Activated CD4-positive, alpha-beta memory T cell treated with anti-CD3 and anti-CD28 coated beads for 36 hours (primary cell): ENCODE measurements around the gene ANKS6. TPM values are rescaled to one million over a fixed set of nuclear protein-coding genes. Genes with fewer than 3 reads are reported as not detected.

Source experiments
- CTCF ChIA-PET: fragments of 350-600 bp; sonication (Branson Sonifier 250); formaldehyde crosslinking; loops from one replicate; lab custom pipeline; 2021; ENCODE audit warnings: antibody characterized with exemption, inconsistent platforms; lab: Charles Lee
- POLR2A ChIA-PET: fragments of 350-600 bp; sonication (Branson Sonifier 250); formaldehyde crosslinking; loops from one replicate; lab custom pipeline; 2021; ENCODE audit warnings: antibody characterized with exemption; lab: Charles Lee
- DNase-seq: peaks from one replicate; pipeline ENCODE4 v3.0.0-alpha.2; 2020
- H3K27ac Mint-ChIP-seq: one replicate; pipeline ENCODE4 v1.8.0; 2021; ENCODE audit warnings: mixed read lengths
- H3K27me3 Mint-ChIP-seq: one replicate; pipeline ENCODE4 v1.8.0; 2021; ENCODE audit warnings: mixed read lengths
- H3K36me3 Mint-ChIP-seq: one replicate; pipeline ENCODE4 v1.8.0; 2021; ENCODE audit warnings: mixed read lengths
- H3K4me1 Mint-ChIP-seq: one replicate; pipeline ENCODE4 v1.8.0; 2021; ENCODE audit warnings: low read depth, mixed read lengths
- H3K4me3 Mint-ChIP-seq: one replicate; pipeline ENCODE4 v1.8.0; 2021; ENCODE audit warnings: mild to moderate bottlenecking, mixed read lengths
- H3K9me3 Mint-ChIP-seq: one replicate; pipeline ENCODE4 v1.8.0; 2021; ENCODE audit warnings: mixed read lengths
- intact Hi-C: fragments of 100-400 bp; cut with micrococcal nuclease; formaldehyde crosslinking; loops from one replicate; pipeline ENCODE4 v1.15.1; 2023
- total RNA-seq, 2 experiments: library from RNA; stranded (reverse); gene quantifications; one replicate each; pipeline ENCODE4 v1.2.3, GENCODE V29; 2021

The ANKS6 gene
- total RNA-seq, 2 experiments from 2014 or later = 13.0 to 16.0 TPM

DNA sequence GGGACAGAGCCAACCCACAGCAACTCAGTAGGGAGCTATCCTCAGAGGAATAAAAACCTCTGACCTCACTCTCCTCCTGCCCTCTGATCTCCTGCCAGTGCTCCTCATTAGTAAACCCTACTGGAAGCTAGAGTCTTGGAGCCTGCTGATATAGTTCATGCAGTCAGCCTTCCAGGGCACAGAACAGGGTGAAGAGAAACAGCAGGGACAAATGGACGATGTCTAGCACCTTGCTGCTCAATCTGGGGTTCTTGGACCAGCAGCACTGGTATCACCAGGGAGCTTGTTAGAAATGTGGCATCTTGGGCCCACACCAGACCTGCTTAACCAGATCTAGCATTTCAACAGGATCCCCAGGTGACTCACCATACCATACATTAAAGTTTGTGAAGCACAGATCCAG, 5.6 kb upstream of the ANKS6 start:
- DNase-seq = no peak
- intact Hi-C loops = loop anchor here (10.0 kb wide), 1 partner anchor 303 kb away; the partner anchor contains the start of gene TGFBR1
- Mint-ChIP-seq H3K4me1 (peaks cover 6% of the 10 kb centered on the region), H3K4me3 (no peak overlapping the region), H3K27me3 (peaks cover 7% of the 10 kb centered on the region), H3K9me3 (peaks cover 15% of the 10 kb centered on the region), H3K27ac (no peak overlapping the region), H3K36me3 (peaks cover 3% of the 10 kb centered on the region)
- ChIA-PET POLR2A (interaction anchor here (0.6 to 0.9 kb wide), 3 partner anchors 9 to 770 kb away, joined by 3 to 4 read pairs (median 3); no protein-coding TSS in a partner anchor), CTCF (interaction anchor here (0.6 to 2.4 kb wide), 4 partner anchors 10 to 383 kb away, joined by 3 to 14 read pairs (median 3); no protein-coding TSS in a partner anchor)

DNA sequence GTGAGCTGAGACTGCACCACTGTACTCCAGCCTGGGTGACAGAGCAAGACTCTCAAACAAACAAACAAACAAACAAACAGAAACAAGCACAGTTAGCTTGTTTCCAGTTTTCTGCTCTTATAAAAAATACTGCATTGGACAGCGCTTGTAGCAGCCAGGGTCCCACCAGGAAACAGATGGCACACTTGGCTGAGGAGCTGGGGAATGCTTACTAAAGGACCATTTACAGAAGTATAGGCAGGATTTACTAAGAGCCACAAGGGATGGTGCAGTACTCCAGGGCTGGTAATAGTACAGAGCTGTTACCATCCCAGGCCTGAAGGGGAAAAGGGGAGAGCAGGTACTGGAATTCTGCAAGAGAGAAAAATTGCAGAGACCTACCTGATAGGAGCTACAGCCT, 5.2 kb upstream of the ANKS6 start:
- H3K27me3 Mint-ChIP-seq = peaks cover 7% of the 10 kb centered on the region
- H3K36me3 Mint-ChIP-seq = peaks cover 3% of the 10 kb centered on the region
- no peak overlapping the region for H3K4me3 Mint-ChIP-seq
- H3K4me1 Mint-ChIP-seq = peaks cover 4% of the 10 kb centered on the region
- POLR2A ChIA-PET = interaction anchor here (0.6 kb wide), 2 partner anchors 334 to 769 kb away, joined by 3 to 4 read pairs; no protein-coding TSS in a partner anchor
- no peak overlapping the region for H3K27ac Mint-ChIP-seq
- H3K9me3 Mint-ChIP-seq = peaks cover 15% of the 10 kb centered on the region
- intact Hi-C loops = loop anchor here (10.0 kb wide), 1 partner anchor 303 kb away; the partner anchor contains the start of gene TGFBR1
- no peak for DNase-seq
- CTCF ChIA-PET = interaction anchor here (0.6 to 2.4 kb wide), 4 partner anchors 10 to 384 kb away, joined by 3 to 14 read pairs (median 3); no protein-coding TSS in a partner anchor

DNA sequence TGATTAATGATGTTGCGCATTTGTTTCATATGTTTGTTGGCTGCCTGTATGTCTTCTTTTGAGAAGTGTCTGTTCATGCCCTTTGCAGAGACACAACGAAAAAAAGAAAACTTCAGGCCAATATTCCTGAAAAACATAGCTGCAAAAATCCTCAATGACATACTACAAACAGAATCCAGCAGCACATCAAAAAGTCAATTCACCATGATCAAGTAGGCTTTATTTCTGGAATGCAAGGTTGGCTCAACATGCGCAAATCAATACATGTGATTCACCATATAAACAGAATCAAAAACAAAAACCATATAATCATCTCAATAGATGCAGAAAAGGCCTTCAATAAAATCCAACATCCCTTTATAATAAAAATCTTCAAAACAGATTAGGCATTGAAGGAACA, 1.9 kb upstream of the ANKS6 start:
- Mint-ChIP-seq H3K9me3 (peaks cover 15% of the 10 kb centered on the region), H3K4me1 (peaks cover 21% of the 10 kb centered on the region), H3K27ac (no peak overlapping the region), H3K36me3 (peaks cover 3% of the 10 kb centered on the region), H3K27me3 (peaks cover 5% of the 10 kb centered on the region), H3K4me3 (no peak overlapping the region)
- DNase-seq = no peak
- intact Hi-C loops = loop anchor here (10.0 kb wide), 2 partner anchors 723 to 873 kb away; partner anchors contain the start of gene TRMO
- ChIA-PET CTCF (interaction anchor here (0.9 to 1.2 kb wide), 2 partner anchors 9 to 22 kb away, joined by 3 to 4 read pairs; partner anchors contain the start of gene GALNT12), POLR2A (no interaction called here)

DNA sequence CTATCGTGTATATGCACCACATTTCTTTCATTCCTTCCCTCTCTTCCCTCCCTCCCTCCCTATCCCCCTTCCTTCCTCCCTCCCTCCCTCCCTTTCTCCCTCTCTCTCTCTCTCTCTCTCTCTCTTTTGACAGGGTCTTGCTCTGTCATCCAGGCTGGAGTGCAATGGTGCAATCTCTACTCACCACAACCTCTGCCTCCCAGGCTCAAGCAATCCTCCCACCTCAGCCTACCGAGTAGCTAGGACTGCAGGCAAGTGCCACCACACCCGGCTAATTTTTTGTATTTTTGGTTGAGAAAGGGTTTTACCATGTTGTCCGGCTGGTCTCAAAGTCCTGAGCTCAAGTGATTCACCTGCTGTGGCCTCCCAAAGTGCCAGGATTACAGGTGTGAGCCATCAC, 1.1 kb upstream of the ANKS6 start:
- ChIA-PET POLR2A (interaction anchor here (1.8 kb wide), 1 partner anchor 11 kb away, joined by 8 read pairs; no protein-coding TSS in a partner anchor), CTCF (interaction anchor here (0.7 to 1.7 kb wide), 2 partner anchors 11 to 201 kb away, joined by 3 to 8 read pairs; partner anchors contain the start of gene GALNT12)
- Mint-ChIP-seq H3K9me3 (peaks cover 15% of the 10 kb centered on the region), H3K27me3 (peaks cover 4% of the 10 kb centered on the region), H3K4me3 (no peak overlapping the region), H3K36me3 (peaks cover 3% of the 10 kb centered on the region), H3K27ac (no peak overlapping the region), H3K4me1 (peaks cover 21% of the 10 kb centered on the region)
- DNase-seq = no peak
- intact Hi-C loops = loop anchor here (10.0 kb wide), 2 partner anchors 723 to 873 kb away; partner anchors contain the start of gene TRMO

DNA sequence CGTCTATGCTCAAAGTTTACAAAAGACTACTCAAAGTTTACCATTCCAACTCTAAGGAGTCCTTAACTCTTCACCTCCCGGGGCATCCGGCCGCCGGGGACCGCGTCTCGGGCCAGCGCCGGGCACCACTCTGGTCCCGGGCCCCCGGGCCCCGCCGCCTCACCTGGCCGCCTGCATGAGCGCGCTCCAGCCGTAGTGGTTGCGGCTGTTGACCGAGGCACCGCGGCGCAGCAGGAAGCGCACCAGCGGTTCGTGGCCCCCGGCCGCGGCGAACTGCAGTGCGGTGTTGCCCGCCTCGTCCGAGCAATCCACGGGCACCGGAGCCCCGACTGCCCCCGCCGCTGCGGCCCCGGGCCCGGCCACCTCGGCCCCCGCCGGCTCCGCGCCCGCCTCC, 388 bp downstream of the ANKS6 start:
- ChIA-PET POLR2A (no interaction called here), CTCF (interaction anchor here (1.7 kb wide), 1 partner anchor 12 kb away, joined by 8 read pairs; the partner anchor contains the start of gene GALNT12)
- DNase-seq = peak; percentile 37
- intact Hi-C loops = loop anchor here (1.0 to 10.0 kb wide), 4 partner anchors 10 to 871 kb away; partner anchors contain the start of genes TBC1D2 and TRMO
- Mint-ChIP-seq H3K36me3 (peaks cover 5% of the 10 kb centered on the region), H3K27me3 (no peaks in the 10 kb centered on the region), H3K4me3 (peak overlapping the region; percentile 60), H3K4me1 (peaks cover 32% of the 10 kb centered on the region), H3K9me3 (peaks cover 15% of the 10 kb centered on the region), H3K27ac (no peak overlapping the region)

DNA sequence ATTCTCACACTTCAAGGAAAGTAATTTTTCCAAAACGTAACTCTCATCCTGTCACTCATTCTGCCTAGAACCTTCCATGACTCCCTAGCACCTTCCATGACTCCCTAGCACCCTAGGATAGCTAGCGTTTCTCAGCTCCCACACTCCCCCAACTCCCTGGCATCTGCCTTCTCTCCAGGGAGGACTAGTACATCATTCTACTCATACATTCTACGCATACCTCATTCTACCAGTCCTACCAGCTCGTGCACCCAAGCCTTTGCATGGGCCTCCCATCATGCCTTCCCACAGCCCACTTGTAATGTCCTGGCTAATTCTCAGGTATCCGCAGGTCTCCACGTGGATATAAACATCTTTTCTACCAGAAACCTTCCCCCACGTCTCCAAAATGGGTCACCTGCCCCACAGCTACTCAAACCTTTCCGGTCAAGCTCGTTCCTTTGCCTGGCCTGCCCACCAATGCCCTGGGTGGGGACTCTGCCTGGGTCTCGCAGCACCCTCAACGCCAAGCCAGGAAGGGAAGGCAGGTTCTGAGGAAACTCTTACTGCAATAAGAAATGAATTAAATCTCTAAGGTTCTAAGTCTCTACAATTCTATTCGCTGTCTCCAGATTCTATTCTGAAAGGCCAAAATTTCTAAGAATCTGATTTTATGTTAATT, 930 bp downstream of the ANKS6 start:
- no peak for DNase-seq
- POLR2A ChIA-PET = no interaction called here
- Mint-ChIP-seq H3K27ac (no peak overlapping the region), H3K27me3 (no peaks in the 10 kb centered on the region), H3K4me3 (peak overlapping the region; percentile 60), H3K4me1 (peaks cover 32% of the 10 kb centered on the region), H3K36me3 (peaks cover 5% of the 10 kb centered on the region), H3K9me3 (peaks cover 15% of the 10 kb centered on the region)
- CTCF ChIA-PET = interaction anchor here (0.6 to 1.0 kb wide), 2 partner anchors 11 to 271 kb away, joined by 3 to 4 read pairs; no protein-coding TSS in a partner anchor
- intact Hi-C loops = loop anchor here (10.0 kb wide), 2 partner anchors 721 to 871 kb away; partner anchors contain the start of gene TRMO

DNA sequence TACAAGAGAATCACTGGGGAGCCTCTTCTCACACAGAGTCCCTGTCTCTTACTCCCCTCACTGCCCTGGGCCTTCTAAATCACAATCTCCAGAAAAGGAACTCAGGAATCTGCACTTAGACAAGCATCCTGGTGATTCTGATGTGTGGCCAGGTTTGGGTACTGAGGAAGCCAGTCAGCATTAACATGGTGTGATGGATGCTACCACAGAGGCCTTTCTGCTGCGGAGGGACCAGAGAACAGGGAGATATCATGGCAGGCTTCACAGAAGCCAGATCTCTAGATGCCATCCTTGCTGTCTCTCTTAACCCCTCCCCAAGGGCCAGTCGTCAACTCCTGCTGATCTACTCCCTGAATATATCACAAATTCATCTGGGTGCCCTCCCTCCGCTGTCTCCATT, 1.6 kb downstream of the ANKS6 start:
- Mint-ChIP-seq H3K36me3 (peaks cover 5% of the 10 kb centered on the region), H3K4me3 (peak overlapping the region; percentile 60), H3K27ac (no peak overlapping the region), H3K9me3 (peaks cover 15% of the 10 kb centered on the region), H3K27me3 (no peaks in the 10 kb centered on the region), H3K4me1 (peaks cover 32% of the 10 kb centered on the region)
- ChIA-PET CTCF (interaction anchor here (0.6 to 1.0 kb wide), 2 partner anchors 12 to 272 kb away, joined by 3 to 4 read pairs; no protein-coding TSS in a partner anchor), POLR2A (no interaction called here)
- no peak for DNase-seq
- intact Hi-C loops = loop anchor here (10.0 kb wide), 2 partner anchors 720 to 870 kb away; partner anchors contain the start of gene TRMO

DNA sequence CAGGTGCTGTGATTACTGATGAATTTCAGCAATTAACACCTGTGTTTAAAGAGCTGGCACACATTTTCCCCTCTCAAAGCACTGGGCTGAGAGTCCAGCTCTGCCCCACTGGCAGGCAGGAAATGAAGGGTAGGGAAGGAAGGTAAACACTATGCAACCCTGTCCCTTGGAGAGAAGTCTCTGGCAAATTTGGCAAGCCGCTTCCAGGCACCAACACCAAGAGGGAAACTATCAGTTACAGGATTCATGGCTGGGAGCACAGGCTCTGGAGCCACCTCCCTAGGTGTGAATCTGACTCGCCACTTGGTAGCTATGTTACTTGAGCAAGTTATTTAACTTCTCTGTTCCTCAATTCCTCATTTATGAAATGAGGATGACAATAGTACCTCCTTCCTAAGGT, 3.3 kb downstream of the ANKS6 start:
- ChIA-PET POLR2A (interaction anchor here (0.5 to 1.0 kb wide), 3 partner anchors 9 to 536 kb away, joined by 3 to 5 read pairs (median 3); no protein-coding TSS in a partner anchor), CTCF (interaction anchor here (3.0 to 4.6 kb wide), 4 partner anchors 9 to 477 kb away, joined by 12 to 25 read pairs (median 16); no protein-coding TSS in a partner anchor)
- Mint-ChIP-seq H3K36me3 (peaks cover 2% of the 10 kb centered on the region), H3K27ac (no peak overlapping the region), H3K4me1 (peaks cover 32% of the 10 kb centered on the region), H3K4me3 (no peak overlapping the region), H3K9me3 (peaks cover 4% of the 10 kb centered on the region), H3K27me3 (no peaks in the 10 kb centered on the region)
- no peak for DNase-seq
- intact Hi-C loops = loop anchor here (10.0 kb wide), 2 partner anchors 718 to 868 kb away; partner anchors contain the start of gene TRMO

DNA sequence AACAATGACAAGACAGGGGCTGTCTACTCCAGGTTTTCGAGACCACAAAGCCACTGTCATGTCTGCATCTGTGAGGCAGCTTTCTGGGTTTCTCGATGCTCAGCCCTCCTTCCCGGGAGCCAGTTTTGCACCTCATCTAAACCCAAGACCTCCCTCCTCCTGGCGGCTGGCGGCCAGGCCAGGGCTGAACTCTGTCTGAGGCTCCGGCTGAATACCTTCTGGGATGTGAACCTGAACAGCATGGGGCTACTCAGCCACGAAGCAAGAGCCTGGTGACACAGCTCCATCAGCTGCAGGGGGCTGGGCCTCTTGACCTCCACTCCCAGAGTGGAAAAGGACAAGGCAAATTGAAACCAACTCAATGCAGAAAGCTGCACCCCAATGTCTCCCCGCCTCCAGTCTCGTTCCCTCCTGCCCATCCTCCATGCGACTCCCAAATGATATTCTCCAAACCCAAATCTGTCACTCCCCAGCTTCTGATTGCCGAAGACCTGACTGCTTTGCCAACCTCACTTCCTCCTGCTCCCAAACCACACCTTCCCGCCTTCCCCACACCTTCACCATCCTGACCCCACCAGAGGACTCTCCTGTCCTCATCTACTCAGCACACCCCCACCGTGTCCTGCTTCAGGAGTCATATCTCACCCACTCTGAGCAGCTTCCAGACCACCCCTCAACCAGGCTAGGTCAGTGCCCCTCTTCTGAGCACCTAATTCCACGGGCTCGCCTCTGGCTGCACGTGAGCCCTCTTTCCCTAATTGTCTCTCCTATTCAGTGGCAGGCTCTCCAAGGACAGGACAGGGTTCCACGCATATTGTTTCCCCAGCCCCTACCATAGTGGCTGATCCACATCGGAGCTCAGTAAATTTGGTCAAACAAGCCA, 4.5 kb downstream of the ANKS6 start:
- intact Hi-C loops = loop anchor here (1.0 to 10.0 kb wide), 3 partner anchors 477 to 867 kb away; partner anchors contain the start of gene TRMO
- H3K4me3 Mint-ChIP-seq = no peak overlapping the region
- no peak for DNase-seq
- peaks cover 28% of the 10 kb centered on the region for H3K4me1 Mint-ChIP-seq
- no peak overlapping the region for H3K27ac Mint-ChIP-seq
- ChIA-PET POLR2A (no interaction called here), CTCF (interaction anchor here (1.0 to 4.6 kb wide), 6 partner anchors 10 to 476 kb away, joined by 5 to 25 read pairs (median 13); no protein-coding TSS in a partner anchor)
- no peaks in the 10 kb centered on the region for H3K9me3 Mint-ChIP-seq
- H3K27me3 Mint-ChIP-seq = no peaks in the 10 kb centered on the region
- H3K36me3 Mint-ChIP-seq = peaks cover 2% of the 10 kb centered on the region

DNA sequence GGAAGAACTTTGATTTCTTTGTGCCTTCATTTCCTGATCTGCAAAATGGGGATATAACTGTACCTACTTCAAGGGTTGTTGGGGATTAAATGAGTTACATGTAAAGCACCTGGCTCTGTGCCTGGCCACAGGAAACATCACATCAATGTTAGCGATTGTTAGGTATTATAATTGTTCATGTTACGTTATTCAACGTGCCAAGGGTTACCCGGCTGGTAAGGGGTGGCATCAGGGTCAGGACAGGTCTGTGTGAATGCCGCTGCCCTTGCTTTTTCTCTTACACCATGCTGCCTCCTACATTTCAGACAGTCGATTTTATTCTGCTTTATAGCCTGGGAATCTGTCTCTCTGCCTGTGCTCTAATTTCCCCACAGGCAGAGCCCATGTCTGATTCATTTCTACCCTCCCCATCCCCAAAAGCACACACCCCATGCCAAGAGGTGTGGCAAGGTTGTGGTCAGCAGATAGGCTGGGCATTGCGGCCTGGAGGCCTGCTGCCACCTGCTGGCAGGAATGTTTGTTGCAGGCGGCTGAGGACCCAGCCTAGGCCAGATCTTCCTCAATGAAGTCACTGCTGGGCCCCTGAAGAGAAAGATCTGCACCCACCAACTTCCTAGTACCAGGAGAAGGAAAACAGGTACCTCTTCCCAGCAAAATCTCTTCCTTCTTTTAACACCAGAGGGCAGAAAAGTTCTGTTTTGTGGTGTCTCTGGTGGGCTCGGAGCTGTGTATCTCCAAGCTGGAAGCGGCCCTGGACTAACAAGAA, 5.3 kb downstream of the ANKS6 start:
- POLR2A ChIA-PET = no interaction called here

More for the DNA sequence above, 5.3 kb downstream of the ANKS6 start:
- intact Hi-C loops = loop anchor here (1.0 to 10.0 kb wide), 3 partner anchors 476 to 866 kb away; partner anchors contain the start of gene TRMO
- Mint-ChIP-seq H3K9me3 (no peaks in the 10 kb centered on the region), H3K36me3 (peaks cover 2% of the 10 kb centered on the region), H3K27ac (no peak overlapping the region), H3K27me3 (no peaks in the 10 kb centered on the region), H3K4me3 (no peak overlapping the region), H3K4me1 (peaks cover 28% of the 10 kb centered on the region)
- peak; percentile 77 for DNase-seq
- CTCF ChIA-PET = interaction anchor here (0.5 to 4.6 kb wide), 9 partner anchors 11 to 540 kb away, joined by 3 to 25 read pairs (median 5); no protein-coding TSS in a partner anchor
